WTC11 (cell line): ENCODE results near the gene CDK5. TPM values are rescaled to one million over a fixed set of nuclear protein-coding genes. Genes with fewer than 3 reads are reported as not detected.

Experiments used
- ATAC-seq: fragments of 200-7000 bp; cut with Tn5 transposase; 2 replicates; pipeline ENCODE4 v1.10.0; 2021; ENCODE audit warnings: mild to moderate bottlenecking, moderate library complexity
- CTCF ChIA-PET: fragments of 300-600 bp; sonication (Branson Sonifier 250); formaldehyde crosslinking; loops from one replicate; lab custom pipeline; 2021; ENCODE audit warnings: antibody characterized with exemption; lab: Charles Lee
- POLR2A ChIA-PET: fragments of 350-600 bp; sonication (Branson Sonifier 250); formaldehyde crosslinking; loops from one replicate; lab custom pipeline; 2021; ENCODE audit warnings: antibody characterized with exemption; lab: Charles Lee
- DNase-seq: peaks from one replicate; pipeline ENCODE4 v3.0.0; 2021; ENCODE audit warnings: low spot score
- H3K27ac Mint-ChIP-seq: 2 replicates; pipeline ENCODE4 v1.8.0; 2021; ENCODE audit warnings: mixed read lengths
- H3K27me3 Mint-ChIP-seq: 2 replicates; pipeline ENCODE4 v1.8.0; 2021; ENCODE audit warnings: low read depth, mild to moderate bottlenecking, moderate library complexity, mixed read lengths
- H3K36me3 Mint-ChIP-seq: 2 replicates; pipeline ENCODE4 v1.8.0; 2021; ENCODE audit warnings: mixed read lengths
- H3K4me1 Mint-ChIP-seq: 2 replicates; pipeline ENCODE4 v1.8.0; 2022; ENCODE audit warnings: mixed read lengths
- H3K4me3 Mint-ChIP-seq: 2 replicates; pipeline ENCODE4 v1.8.0; 2021; ENCODE audit warnings: mild to moderate bottlenecking, moderate library complexity, mixed read lengths
- H3K9me3 Mint-ChIP-seq: 2 replicates; pipeline ENCODE4 v1.8.0; 2021; ENCODE audit warnings: mixed read lengths
- ATF1 ChIP-seq: sonication (generic); formaldehyde crosslinking; IDR thresholded peaks from 2 replicates; pipeline ENCODE4 v1.8.1; 2023; ENCODE audit warnings: mild to moderate bottlenecking, moderate library complexity, missing genetic modification reagents
- CBFB ChIP-seq: sonication (generic); formaldehyde crosslinking; IDR thresholded peaks from 2 replicates; pipeline ENCODE4 v1.8.1; 2022; ENCODE audit warnings: mild to moderate bottlenecking, low read depth, missing genetic modification reagents
- CREM ChIP-seq: sonication (generic); formaldehyde crosslinking; IDR thresholded peaks from 2 replicates; pipeline ENCODE4 v1.8.1; 2022; ENCODE audit warnings: mild to moderate bottlenecking, missing genetic modification reagents, moderate library complexity
- ELF4 ChIP-seq: sonication (generic); formaldehyde crosslinking; IDR thresholded peaks from 2 replicates; pipeline ENCODE4 v1.8.1; 2022; ENCODE audit warnings: low read depth, mild to moderate bottlenecking, moderate library complexity, missing genetic modification reagents
- ETV6 ChIP-seq: sonication (generic); formaldehyde crosslinking; IDR thresholded peaks from 2 replicates; pipeline ENCODE4 v1.8.1; 2022; ENCODE audit warnings: mild to moderate bottlenecking, missing genetic modification reagents
- FOXK1 ChIP-seq: sonication (generic); formaldehyde crosslinking; IDR thresholded peaks from 2 replicates; pipeline ENCODE4 v1.8.0; 2022; ENCODE audit warnings: mild to moderate bottlenecking, moderate library complexity, missing genetic modification reagents
- GRHL2 ChIP-seq: fragments of 250-450 bp; sonication (Bioruptor Pico); IDR thresholded peaks from 2 replicates; pipeline ENCODE4 v1.8.0; 2022; ENCODE audit warnings: mild to moderate bottlenecking, moderate library complexity; ENCODE audit not compliant: insufficient replicate concordance, severe bottlenecking
- HMGA2 ChIP-seq: fragments of 250-450 bp; sonication (Bioruptor Pico); IDR thresholded peaks from 2 replicates; pipeline ENCODE4 v1.4.0; 2021; ENCODE audit warnings: mild to moderate bottlenecking, moderate library complexity
- JAZF1 ChIP-seq: fragments of 250-450 bp; sonication (Bioruptor Pico); IDR thresholded peaks from 2 replicates; pipeline ENCODE4 v1.9.0; 2021; ENCODE audit warnings: moderate library complexity, mild to moderate bottlenecking, inconsistent platforms
- NFATC4 ChIP-seq: fragments of 250-450 bp; sonication (Bioruptor Pico); IDR thresholded peaks from 2 replicates; pipeline ENCODE4 v1.9.0; 2021; ENCODE audit warnings: mild to moderate bottlenecking
- NFE2L1 ChIP-seq: sonication (generic); formaldehyde crosslinking; IDR thresholded peaks from 2 replicates; pipeline ENCODE4 v1.8.1; 2023; ENCODE audit warnings: missing genetic modification reagents
- NFYB ChIP-seq: sonication (generic); formaldehyde crosslinking; conservative IDR thresholded peaks from 2 replicates; pipeline ENCODE4 v1.8.0; 2022; ENCODE audit warnings: low read depth, missing genetic modification reagents
- NR2C2 ChIP-seq: sonication (generic); formaldehyde crosslinking; IDR thresholded peaks from 2 replicates; pipeline ENCODE4 v1.8.0; 2022; ENCODE audit warnings: mild to moderate bottlenecking, missing genetic modification reagents
- RELA ChIP-seq: sonication (generic); formaldehyde crosslinking; IDR thresholded peaks from 2 replicates; pipeline ENCODE4 v1.8.1; 2022; ENCODE audit warnings: missing genetic modification reagents, mild to moderate bottlenecking, borderline replicate concordance
- SOX15 ChIP-seq: fragments of 250-450 bp; sonication (Bioruptor Pico); IDR thresholded peaks from 2 replicates; pipeline ENCODE4 v1.9.0; 2021; ENCODE audit warnings: mild to moderate bottlenecking
- SP1 ChIP-seq: sonication (generic); formaldehyde crosslinking; conservative IDR thresholded peaks from 2 replicates; pipeline ENCODE4 v1.8.1; 2022; ENCODE audit warnings: missing genetic modification reagents
- TCF7 ChIP-seq: sonication (generic); formaldehyde crosslinking; IDR thresholded peaks from 2 replicates; pipeline ENCODE4 v1.8.0; 2022; ENCODE audit warnings: mild to moderate bottlenecking, low read depth, missing genetic modification reagents, moderate library complexity
- TEAD1 ChIP-seq: sonication (generic); formaldehyde crosslinking; IDR thresholded peaks from 2 replicates; pipeline ENCODE4 v1.8.0; 2022; ENCODE audit warnings: mild to moderate bottlenecking, missing genetic modification reagents
- TP53 ChIP-seq: sonication (generic); formaldehyde crosslinking; IDR thresholded peaks from 2 replicates; pipeline ENCODE4 v1.8.1; 2023; ENCODE audit warnings: mild to moderate bottlenecking, missing genetic modification reagents
- ZNF263 ChIP-seq: sonication (generic); formaldehyde crosslinking; IDR thresholded peaks from 2 replicates; pipeline ENCODE4 v1.8.1; 2022; ENCODE audit warnings: low read depth, mild to moderate bottlenecking, moderate library complexity, missing genetic modification reagents
- ZNF416 ChIP-seq: fragments of 250-450 bp; sonication (Bioruptor Pico); IDR thresholded peaks from 2 replicates; pipeline ENCODE4 v1.9.0; 2021; ENCODE audit warnings: mild to moderate bottlenecking, inconsistent platforms
- ZNF423 ChIP-seq: fragments of 250-450 bp; sonication (Bioruptor Pico); IDR thresholded peaks from 2 replicates; pipeline ENCODE4 v2.1.2; 2022; ENCODE audit warnings: mild to moderate bottlenecking, moderate library complexity
- total RNA-seq: library from RNA; stranded (reverse); gene quantifications from 3 replicates; pipeline ENCODE4 v1.2.3, GENCODE V29; 2021
- TF ChIP-seq, protein P1 (sequence below): fragments of 200-600 bp; IDR thresholded peaks from 2 replicates; pipeline ENCODE4 v1.8.0; 2022; ENCODE audit warnings: antibody characterized with exemption
- TF ChIP-seq, protein P2 (sequence below): fragments of 250-450 bp; sonication (Bioruptor Pico); IDR thresholded peaks from 2 replicates; pipeline ENCODE4 v1.9.0; 2021; ENCODE audit warnings: moderate library complexity, mild to moderate bottlenecking, inconsistent platforms, borderline replicate concordance
- TF ChIP-seq, protein P3 (sequence below): sonication (generic); formaldehyde crosslinking; IDR thresholded peaks from 2 replicates; pipeline ENCODE4 v1.8.0; 2022; ENCODE audit warnings: missing genetic modification reagents
- TF ChIP-seq, protein P4 (sequence below): sonication (generic); formaldehyde crosslinking; IDR thresholded peaks from 2 replicates; pipeline ENCODE4 v1.8.0; 2022; ENCODE audit warnings: mild to moderate bottlenecking, missing genetic modification reagents
- TF ChIP-seq, protein P5 (sequence below): sonication (generic); formaldehyde crosslinking; IDR thresholded peaks from 2 replicates; pipeline ENCODE4 v1.8.1; 2023; ENCODE audit warnings: mild to moderate bottlenecking, missing genetic modification reagents, moderate library complexity
- TF ChIP-seq, protein P6 (sequence below): fragments of 250-450 bp; sonication (Bioruptor Pico); conservative IDR thresholded peaks from 2 replicates; pipeline ENCODE4 v1.9.0; 2021; ENCODE audit warnings: mild to moderate bottlenecking

Gene CDK5
- total RNA-seq, 1 experiment from 2014 or later: 27.8 TPM

DNA sequence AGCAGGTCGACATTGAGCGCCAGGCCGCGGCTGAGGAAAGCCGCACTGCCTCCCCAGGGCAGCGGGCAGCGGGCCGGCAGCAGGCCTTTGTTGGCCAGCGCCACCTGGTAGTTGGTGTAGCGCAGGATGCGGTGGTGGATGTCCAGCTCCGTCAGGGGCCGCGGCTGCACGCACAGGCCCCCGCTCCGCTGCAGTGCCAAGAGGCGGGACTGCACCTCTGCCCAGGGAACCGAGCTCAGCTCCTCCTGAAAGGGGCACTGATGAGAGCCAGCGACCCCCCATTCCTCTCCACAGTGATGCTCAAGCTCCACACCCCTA lies 38.6 kb downstream of the CDK5 start:
- POLR2A ChIA-PET: interaction anchor here (1.1 to 1.5 kb wide), 3 partner anchors 9 to 44 kb away, joined by 3 to 8 read pairs (median 5); partner anchors contain the start of gene ABCB8

DNA sequence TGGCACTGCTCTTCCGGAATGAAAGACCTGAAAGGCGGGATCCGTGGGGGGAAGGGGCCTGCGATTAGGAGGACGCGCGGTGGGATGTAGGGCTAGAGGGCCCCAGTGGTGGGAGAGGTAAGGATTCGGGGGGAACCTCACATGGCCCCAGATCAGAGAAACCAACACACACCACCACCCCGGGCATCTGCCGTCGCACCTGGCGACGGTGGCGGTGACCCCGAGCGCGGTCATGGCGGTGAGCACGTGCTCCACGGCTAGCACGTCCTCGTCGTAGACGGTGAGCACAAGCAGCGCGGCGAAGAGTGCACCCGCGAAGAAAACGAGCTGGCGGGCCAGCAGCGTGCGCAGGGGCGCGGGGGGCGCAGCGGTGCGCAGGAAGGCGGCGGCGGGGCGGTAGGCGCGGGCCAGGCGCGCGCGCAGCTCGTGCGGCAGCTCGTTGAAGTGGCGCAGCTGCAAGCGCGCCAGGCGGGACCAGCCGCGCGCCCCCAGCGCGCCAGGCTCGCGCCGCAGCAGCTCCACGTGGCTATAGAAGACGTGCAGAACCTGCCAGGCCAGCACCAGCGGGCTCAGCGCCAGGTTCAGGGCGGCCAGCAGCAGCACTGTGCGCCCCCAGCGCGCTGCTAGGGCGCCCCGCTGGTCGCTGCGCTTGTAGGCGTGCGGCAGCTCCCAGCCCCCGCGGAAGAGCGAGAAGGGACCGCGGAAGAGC lies 39.1 kb downstream of the CDK5 start:
- Mint-ChIP-seq H3K36me3 (no peaks in the 10 kb centered on the region), H3K9me3 (no peaks in the 10 kb centered on the region), H3K4me1 (peaks cover 39% of the 10 kb centered on the region), H3K27ac (no peak overlapping the region), H3K27me3 (peaks cover 84% of the 10 kb centered on the region), H3K4me3 (peak overlapping the region; percentile 68)
- ChIA-PET POLR2A (interaction anchor here (0.9 to 1.5 kb wide), 4 partner anchors 10 to 67 kb away, joined by 3 to 8 read pairs (median 4); partner anchors contain the start of gene ABCB8), CTCF (interaction anchor here (0.5 to 6.3 kb wide), 61 partner anchors 9 to 1441 kb away, joined by 3 to 112 read pairs (median 4); partner anchors contain the start of genes ABCB8, ABCF2, AOC1 and ASB10)
- DNase-seq (peak; percentile 56), ATAC-seq (peak; percentile 6)
- TF ChIP-seq RELA (CRISPR knock-in tag): peak; percentile 99
- TF ChIP-seq SP1: peak; percentile 92
- TF ChIP-seq NFE2L1 (CRISPR knock-in tag): peak; percentile 99
- peak; percentile 100 for TF ChIP-seq ETV6
- TF ChIP-seq, protein P1, sequence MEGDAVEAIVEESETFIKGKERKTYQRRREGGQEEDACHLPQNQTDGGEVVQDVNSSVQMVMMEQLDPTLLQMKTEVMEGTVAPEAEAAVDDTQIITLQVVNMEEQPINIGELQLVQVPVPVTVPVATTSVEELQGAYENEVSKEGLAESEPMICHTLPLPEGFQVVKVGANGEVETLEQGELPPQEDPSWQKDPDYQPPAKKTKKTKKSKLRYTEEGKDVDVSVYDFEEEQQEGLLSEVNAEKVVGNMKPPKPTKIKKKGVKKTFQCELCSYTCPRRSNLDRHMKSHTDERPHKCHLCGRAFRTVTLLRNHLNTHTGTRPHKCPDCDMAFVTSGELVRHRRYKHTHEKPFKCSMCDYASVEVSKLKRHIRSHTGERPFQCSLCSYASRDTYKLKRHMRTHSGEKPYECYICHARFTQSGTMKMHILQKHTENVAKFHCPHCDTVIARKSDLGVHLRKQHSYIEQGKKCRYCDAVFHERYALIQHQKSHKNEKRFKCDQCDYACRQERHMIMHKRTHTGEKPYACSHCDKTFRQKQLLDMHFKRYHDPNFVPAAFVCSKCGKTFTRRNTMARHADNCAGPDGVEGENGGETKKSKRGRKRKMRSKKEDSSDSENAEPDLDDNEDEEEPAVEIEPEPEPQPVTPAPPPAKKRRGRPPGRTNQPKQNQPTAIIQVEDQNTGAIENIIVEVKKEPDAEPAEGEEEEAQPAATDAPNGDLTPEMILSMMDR: no peak
- TF ChIP-seq, protein P2, sequence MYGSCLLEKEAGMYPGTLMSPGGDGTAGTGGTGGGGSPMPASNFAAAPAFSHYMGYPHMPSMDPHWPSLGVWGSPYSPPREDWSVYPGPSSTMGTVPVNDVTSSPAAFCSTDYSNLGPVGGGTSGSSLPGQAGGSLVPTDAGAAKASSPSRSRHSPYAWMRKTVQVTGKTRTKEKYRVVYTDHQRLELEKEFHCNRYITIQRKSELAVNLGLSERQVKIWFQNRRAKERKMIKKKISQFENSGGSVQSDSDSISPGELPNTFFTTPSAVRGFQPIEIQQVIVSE (CRISPR knock-in tag): no peak
- no peak for TF ChIP-seq NFATC4
- 0 out of 2 replicates have a peak, but pooled peaks have one; percentile 41 for TF ChIP-seq ZNF416
- no peak; the same call in 1 of the 2 replicates for TF ChIP-seq TP53 (CRISPR knock-in tag)
- TF ChIP-seq, protein P3, sequence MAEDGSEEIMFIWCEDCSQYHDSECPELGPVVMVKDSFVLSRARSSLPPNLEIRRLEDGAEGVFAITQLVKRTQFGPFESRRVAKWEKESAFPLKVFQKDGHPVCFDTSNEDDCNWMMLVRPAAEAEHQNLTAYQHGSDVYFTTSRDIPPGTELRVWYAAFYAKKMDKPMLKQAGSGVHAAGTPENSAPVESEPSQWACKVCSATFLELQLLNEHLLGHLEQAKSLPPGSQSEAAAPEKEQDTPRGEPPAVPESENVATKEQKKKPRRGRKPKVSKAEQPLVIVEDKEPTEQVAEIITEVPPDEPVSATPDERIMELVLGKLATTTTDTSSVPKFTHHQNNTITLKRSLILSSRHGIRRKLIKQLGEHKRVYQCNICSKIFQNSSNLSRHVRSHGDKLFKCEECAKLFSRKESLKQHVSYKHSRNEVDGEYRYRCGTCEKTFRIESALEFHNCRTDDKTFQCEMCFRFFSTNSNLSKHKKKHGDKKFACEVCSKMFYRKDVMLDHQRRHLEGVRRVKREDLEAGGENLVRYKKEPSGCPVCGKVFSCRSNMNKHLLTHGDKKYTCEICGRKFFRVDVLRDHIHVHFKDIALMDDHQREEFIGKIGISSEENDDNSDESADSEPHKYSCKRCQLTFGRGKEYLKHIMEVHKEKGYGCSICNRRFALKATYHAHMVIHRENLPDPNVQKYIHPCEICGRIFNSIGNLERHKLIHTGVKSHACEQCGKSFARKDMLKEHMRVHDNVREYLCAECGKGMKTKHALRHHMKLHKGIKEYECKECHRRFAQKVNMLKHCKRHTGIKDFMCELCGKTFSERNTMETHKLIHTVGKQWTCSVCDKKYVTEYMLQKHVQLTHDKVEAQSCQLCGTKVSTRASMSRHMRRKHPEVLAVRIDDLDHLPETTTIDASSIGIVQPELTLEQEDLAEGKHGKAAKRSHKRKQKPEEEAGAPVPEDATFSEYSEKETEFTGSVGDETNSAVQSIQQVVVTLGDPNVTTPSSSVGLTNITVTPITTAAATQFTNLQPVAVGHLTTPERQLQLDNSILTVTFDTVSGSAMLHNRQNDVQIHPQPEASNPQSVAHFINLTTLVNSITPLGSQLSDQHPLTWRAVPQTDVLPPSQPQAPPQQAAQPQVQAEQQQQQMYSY (CRISPR knock-in tag): peak; percentile 81
- TF ChIP-seq, protein P4, sequence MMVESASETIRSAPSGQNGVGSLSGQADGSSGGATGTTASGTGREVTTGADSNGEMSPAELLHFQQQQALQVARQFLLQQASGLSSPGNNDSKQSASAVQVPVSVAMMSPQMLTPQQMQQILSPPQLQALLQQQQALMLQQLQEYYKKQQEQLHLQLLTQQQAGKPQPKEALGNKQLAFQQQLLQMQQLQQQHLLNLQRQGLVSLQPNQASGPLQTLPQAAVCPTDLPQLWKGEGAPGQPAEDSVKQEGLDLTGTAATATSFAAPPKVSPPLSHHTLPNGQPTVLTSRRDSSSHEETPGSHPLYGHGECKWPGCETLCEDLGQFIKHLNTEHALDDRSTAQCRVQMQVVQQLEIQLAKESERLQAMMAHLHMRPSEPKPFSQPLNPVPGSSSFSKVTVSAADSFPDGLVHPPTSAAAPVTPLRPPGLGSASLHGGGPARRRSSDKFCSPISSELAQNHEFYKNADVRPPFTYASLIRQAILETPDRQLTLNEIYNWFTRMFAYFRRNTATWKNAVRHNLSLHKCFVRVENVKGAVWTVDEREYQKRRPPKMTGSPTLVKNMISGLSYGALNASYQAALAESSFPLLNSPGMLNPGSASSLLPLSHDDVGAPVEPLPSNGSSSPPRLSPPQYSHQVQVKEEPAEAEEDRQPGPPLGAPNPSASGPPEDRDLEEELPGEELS (CRISPR knock-in tag): peak; percentile 100
- TF ChIP-seq TEAD1 (CRISPR knock-in tag): peak; percentile 99
- TF ChIP-seq SOX15 (CRISPR knock-in tag): no peak
- peak; percentile 95 for TF ChIP-seq ELF4 (CRISPR knock-in tag)
- TF ChIP-seq, protein P5, sequence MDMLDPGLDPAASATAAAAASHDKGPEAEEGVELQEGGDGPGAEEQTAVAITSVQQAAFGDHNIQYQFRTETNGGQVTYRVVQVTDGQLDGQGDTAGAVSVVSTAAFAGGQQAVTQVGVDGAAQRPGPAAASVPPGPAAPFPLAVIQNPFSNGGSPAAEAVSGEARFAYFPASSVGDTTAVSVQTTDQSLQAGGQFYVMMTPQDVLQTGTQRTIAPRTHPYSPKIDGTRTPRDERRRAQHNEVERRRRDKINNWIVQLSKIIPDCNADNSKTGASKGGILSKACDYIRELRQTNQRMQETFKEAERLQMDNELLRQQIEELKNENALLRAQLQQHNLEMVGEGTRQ (CRISPR knock-in tag): peak; percentile 60
- TF ChIP-seq CBFB (CRISPR knock-in tag): no peak
- peak; percentile 74 for TF ChIP-seq NFYB (CRISPR knock-in tag)
- peak; percentile 94 for TF ChIP-seq CREM (CRISPR knock-in tag)
- TF ChIP-seq, protein P6, sequence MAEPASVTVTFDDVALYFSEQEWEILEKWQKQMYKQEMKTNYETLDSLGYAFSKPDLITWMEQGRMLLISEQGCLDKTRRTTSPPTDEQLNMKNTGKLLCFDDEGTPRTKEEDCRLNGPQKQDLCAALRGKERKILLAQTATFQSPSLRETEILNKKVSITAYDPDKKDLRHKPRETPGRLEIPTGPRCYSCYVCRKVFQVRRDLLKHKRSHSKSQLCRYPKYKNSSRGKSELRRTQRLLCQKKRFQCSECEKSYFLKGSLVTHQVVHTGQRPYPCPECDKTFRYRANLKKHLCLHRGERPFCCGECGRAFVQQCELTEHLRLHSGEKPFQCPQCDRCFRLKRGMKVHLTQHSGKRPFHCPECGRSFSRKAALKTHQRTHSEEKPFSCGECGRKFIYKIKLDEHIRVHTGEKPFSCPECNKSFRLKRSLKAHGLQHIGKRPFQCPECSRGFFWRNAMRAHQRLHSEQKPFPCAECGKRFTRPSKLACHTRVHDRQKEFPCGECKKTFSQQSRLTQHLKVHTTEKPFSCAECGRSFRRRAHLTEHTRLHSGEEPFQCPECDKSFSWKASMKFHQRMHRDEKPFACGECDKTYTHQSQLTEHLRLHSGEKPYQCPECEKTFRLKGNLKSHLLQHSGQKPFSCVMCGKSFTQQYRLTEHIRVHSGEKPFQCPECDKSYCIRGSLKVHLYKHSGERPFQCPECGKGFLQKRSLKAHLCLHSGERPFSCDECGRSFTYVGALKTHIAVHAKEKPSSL (CRISPR knock-in tag): no peak
- peak; percentile 89; the same call in 1 of the 2 replicates for TF ChIP-seq ATF1
- peak; percentile 99 for TF ChIP-seq TCF7 (CRISPR knock-in tag)
- no peak for TF ChIP-seq JAZF1

More for the DNA sequence above, 38.6 kb downstream of the CDK5 start:
- peak overlapping the region; percentile 50 for H3K4me3 Mint-ChIP-seq
- no peaks in the 10 kb centered on the region for H3K9me3 Mint-ChIP-seq
- CTCF ChIA-PET: interaction anchor here (0.8 to 6.3 kb wide), 42 partner anchors 8 to 553 kb away, joined by 3 to 112 read pairs (median 6); partner anchors contain the start of genes ABCB8, ABCF2, ASB10 and CDK5
- peaks cover 82% of the 10 kb centered on the region for H3K27me3 Mint-ChIP-seq
- no peak overlapping the region for H3K27ac Mint-ChIP-seq
- TF ChIP-seq GRHL2 (CRISPR knock-in tag): no peak
- no peak for TF ChIP-seq ZNF423 (CRISPR knock-in tag)
- TF ChIP-seq NR2C2 (CRISPR knock-in tag): no peak
- TF ChIP-seq FOXK1 (CRISPR knock-in tag): no peak
- TF ChIP-seq ZNF263 (CRISPR knock-in tag): no peak
- no peak for TF ChIP-seq HMGA2
- H3K36me3 Mint-ChIP-seq: no peaks in the 10 kb centered on the region
- DNase-seq (no peak), ATAC-seq (no peak)
- peaks cover 39% of the 10 kb centered on the region for H3K4me1 Mint-ChIP-seq
